Omental fat pad (tissue), 4 donors: Measurements from ENCODE around the gene CYP4F12. TPM values are rescaled to one million over a fixed set of nuclear protein-coding genes. Genes with fewer than 3 reads are reported as not detected.

ENCODE experiments used
- ATAC-seq: fragments of 150-250 bp; one replicate; pipeline ENCODE4 v1.9.1; 2016; ENCODE audit warnings: mild to moderate bottlenecking, moderate library complexity; ENCODE audit not compliant: low FRiP score
- DNase-seq: peaks from one replicate; pipeline ENCODE4 v3.0.0-alpha.2; 2019; ENCODE audit warnings: low spot score
- CTCF ChIP-seq, 3 donors: fragments of 450-650 bp; IDR thresholded peaks; one replicate each; pipeline ENCODE4 v1.5.1; 2016 to 2017; ENCODE audit warnings: antibody characterized with exemption in 3 of 3, mild to moderate bottlenecking in 3 of 3, moderate library complexity in 2 of 3
- total RNA-seq, 4 donors: library from RNA; depleted of rRNA; stranded (reverse); fragments of >200 nt; gene quantifications; one replicate each; pipeline ENCODE4 v1.1.0, GENCODE V29; 2016

Gene CYP4F12
- total RNA-seq, 4 donors from 2014 or later, result 3.0 to 58.6 (median 11.9) TPM

- ATAC-seq, result peak; percentile 28
- TF ChIP-seq CTCF (IDR thresholded peaks at IDR 0.05), result no peak
Measured at GRCh38 chr19:15640904-15641597, 31.8 kb upstream of the CYP4F12 start.

GRCh38 chr19:15641901-15642491, 30.9 kb upstream of the CYP4F12 start:
- DNase-seq, result no peak
- ATAC-seq, result no peak
- TF ChIP-seq CTCF (IDR thresholded peaks at IDR 0.05), result no peak

More at GRCh38 chr19:15640904-15641597, 31.8 kb upstream of the CYP4F12 start:
- no peak for DNase-seq

GRCh38 chr19:15642807-15643206, 30.1 kb upstream of the CYP4F12 start:
- DNase-seq, result no peak
- ATAC-seq, result no peak
- TF ChIP-seq CTCF (IDR thresholded peaks at IDR 0.05), result no peak

- no peak for TF ChIP-seq CTCF (IDR thresholded peaks at IDR 0.05)
- DNase-seq, result no peak
- ATAC-seq, result no peak
Measured at GRCh38 chr19:15643387-15643786, 29.5 kb upstream of the CYP4F12 start.

GRCh38 chr19:15644066-15644741, 28.7 kb upstream of the CYP4F12 start:
- ATAC-seq, result no peak
- DNase-seq, result no peak
- no peak for TF ChIP-seq CTCF (IDR thresholded peaks at IDR 0.05)

GRCh38 chr19:15644816-15645215, 28.1 kb upstream of the CYP4F12 start:
- TF ChIP-seq CTCF (IDR thresholded peaks at IDR 0.05), result no peak
- DNase-seq (no peak), ATAC-seq (no peak)
